ENCODE results near the gene OCIAD1. TPM values are rescaled to one million over a fixed set of nuclear protein-coding genes. Genes with fewer than 3 reads are reported as not detected.

Gene OCIAD1
- total and polyA plus RNA-seq, 8 donors, result 50.9 to 113 (median 59.2) TPM

GRCh38 chr4:48853604-48854394 is 22.9 kb downstream of the OCIAD1 start:
- WGBS, 2 donors, result 97% methylated on average over 4 of the region's 4 CpGs

GRCh38 chr4:48854395-48854683 is 23.5 kb downstream of the OCIAD1 start:
- no peak for FAIRE-seq
- Histone ChIP-seq H3K4me1 (no peaks in the 10 kb centered on the region), H3K27me3 (no peaks in the 10 kb centered on the region), H3K4me3 (no peak overlapping the region), H3K27ac (no peak overlapping the region), H3K9me3 (no peaks in the 10 kb centered on the region), H3K36me3 (peaks cover 0 to 22% (median 0%) of the 10 kb centered on the region in 3 donors)
- no peak for ATAC-seq
- no peak for TF ChIP-seq CTCF (IDR thresholded peaks at IDR 0.05)
- intact Hi-C loops (cut with DNase I), result no loop called here
- 98 to 100% methylated on average over 1 of the region's 1 CpG for WGBS, 2 donors
- no peak for DNase-seq

More at GRCh38 chr4:48853604-48854394, 22.9 kb downstream of the OCIAD1 start:
- ATAC-seq (no peak), DNase-seq (no peak), FAIRE-seq (no peak)
- H3K27me3 ChIP-seq, result no peaks in the 10 kb centered on the region
- no peak overlapping the region for H3K4me3 ChIP-seq
- intact Hi-C loops (cut with DNase I), result no loop called here
- H3K27ac ChIP-seq, result no peak overlapping the region
- no peaks in the 10 kb centered on the region for H3K4me1 ChIP-seq
- no peak for TF ChIP-seq CTCF (IDR thresholded peaks at IDR 0.05)
- no peaks in the 10 kb centered on the region for H3K9me3 ChIP-seq
- H3K36me3 ChIP-seq, result peaks cover 0 to 22% (median 0%) of the 10 kb centered on the region in 3 donors

DNA sequence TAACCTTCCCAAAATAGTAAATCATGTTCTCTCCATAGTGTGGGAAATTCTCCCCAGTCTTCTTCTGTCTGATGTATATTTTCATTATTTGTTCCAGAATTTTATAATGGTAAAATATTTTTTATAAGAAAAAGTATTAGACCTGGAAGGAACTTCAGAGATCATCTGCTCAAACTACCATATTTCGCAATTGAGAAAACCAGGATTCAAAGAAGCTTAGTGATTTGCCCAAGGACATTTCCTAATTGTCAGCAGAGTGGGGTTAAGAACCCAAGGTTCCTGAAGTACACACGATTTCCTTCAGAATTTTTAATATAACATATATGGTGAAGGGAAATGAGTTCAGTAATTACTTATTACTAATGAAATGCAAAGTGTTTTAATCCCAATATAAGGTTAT is 24.1 kb downstream of the OCIAD1 start:
- 89 to 91% methylated on average over 2 of the region's 2 CpGs for WGBS, 2 donors

GRCh38 chr4:48858130-48858529 is 27.2 kb downstream of the OCIAD1 start:
- TF ChIP-seq CTCF (IDR thresholded peaks at IDR 0.05), result no peak
- intact Hi-C loops (cut with DNase I), result no loop called here
- no peak for FAIRE-seq
- WGBS, 2 donors, result 87 to 90% methylated on average over 7 of the region's 7 CpGs
- Histone ChIP-seq H3K36me3 (peaks cover 0 to 22% (median 0%) of the 10 kb centered on the region in 3 donors), H3K4me1 (no peaks in the 10 kb centered on the region), H3K4me3 (no peak overlapping the region), H3K27me3 (no peaks in the 10 kb centered on the region), H3K27ac (no peak overlapping the region), H3K9me3 (no peaks in the 10 kb centered on the region)
- no peak for ATAC-seq
- no peak for DNase-seq

More for the DNA sequence above, 24.1 kb downstream of the OCIAD1 start:
- TF ChIP-seq CTCF (IDR thresholded peaks at IDR 0.05), result no peak
- Histone ChIP-seq H3K36me3 (peaks cover 0 to 25% (median 0%) of the 10 kb centered on the region in 3 donors), H3K27ac (no peak overlapping the region), H3K4me3 (no peak overlapping the region), H3K9me3 (no peaks in the 10 kb centered on the region), H3K27me3 (no peaks in the 10 kb centered on the region), H3K4me1 (no peaks in the 10 kb centered on the region)
- FAIRE-seq (no peak), DNase-seq (no peak), ATAC-seq (no peak)
- intact Hi-C loops (cut with DNase I), result no loop called here

DNA sequence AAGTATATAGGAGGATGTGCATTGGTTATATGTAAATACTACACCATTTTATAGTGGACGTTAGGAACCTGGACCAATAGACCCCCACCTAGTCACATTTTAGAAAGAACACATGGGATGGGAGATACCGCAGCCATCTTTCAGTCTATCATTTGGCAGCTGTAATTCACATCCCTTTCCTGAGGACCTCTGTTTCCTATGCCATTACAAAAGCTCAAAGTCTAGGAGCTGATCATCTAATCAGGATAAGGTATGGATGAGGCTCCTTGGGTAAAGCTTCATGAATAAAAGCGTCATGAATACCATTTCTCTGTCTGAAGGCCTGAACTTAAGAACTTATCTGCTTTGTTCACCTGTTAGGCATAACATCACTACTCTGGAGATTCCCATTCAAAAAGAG is 31.1 kb downstream of the OCIAD1 start:
- WGBS, 2 donors, result 85 to 96% methylated on average over 3 of the region's 3 CpGs
- Histone ChIP-seq H3K4me1 (no peaks in the 10 kb centered on the region), H3K27me3 (no peaks in the 10 kb centered on the region), H3K36me3 (peaks cover 0 to 21% (median 0%) of the 10 kb centered on the region in 3 donors), H3K4me3 (no peak overlapping the region), H3K27ac (no peak overlapping the region), H3K9me3 (no peaks in the 10 kb centered on the region)
- no peak for DNase-seq
- TF ChIP-seq CTCF (IDR thresholded peaks at IDR 0.05), result no peak
- intact Hi-C loops (cut with DNase I), result no loop called here
- FAIRE-seq, result no peak
- no peak for ATAC-seq
